Measurements from ENCODE around the gene METAP1D.

The METAP1D gene

DNA sequence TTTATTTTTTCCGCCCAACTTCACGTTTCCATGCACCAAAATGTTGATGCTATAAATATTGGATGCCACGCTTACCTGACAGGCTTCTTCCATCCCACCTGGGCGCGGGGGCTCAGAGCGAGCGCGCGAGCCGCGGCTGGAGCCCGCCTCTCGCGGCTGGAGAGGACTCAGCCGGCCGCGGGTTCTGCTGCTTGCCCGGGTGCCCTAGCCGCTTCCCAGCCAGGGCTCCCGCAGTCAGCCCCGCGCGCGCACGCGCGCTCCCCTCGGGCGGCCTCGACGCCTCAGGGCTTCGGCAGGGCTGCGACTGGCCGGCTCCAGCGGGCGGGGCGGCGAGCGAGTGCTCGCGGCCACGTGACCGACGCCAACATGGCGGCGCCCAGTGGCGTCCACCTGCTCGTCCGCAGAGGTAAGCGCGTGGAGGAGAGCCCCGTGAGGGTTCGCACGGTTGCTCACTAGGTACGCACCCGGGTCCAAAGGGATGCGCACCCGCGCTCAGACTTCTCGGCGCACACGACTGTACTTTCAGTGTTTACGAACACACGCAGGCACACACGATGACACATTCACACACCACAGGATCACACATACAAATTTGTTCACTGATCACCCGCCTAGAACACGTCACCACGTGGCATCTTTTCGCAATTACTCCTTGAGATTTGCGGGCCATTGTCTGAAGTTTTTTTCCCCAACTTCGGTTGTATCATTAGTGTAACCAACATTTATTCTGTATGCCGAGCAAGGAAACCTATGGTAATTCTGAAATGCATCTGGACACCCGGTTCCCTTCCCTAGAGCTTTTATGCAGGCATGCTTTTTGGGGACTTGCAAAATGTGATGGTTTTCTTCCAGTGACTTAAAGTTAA is at the start of gene METAP1D:
TSS of gene METAP1D (plus strand) at position 350 of the 866 bp plus-strand sequence. CDS start at position 367, 17 bp downstream.
- Histone ChIP-seq H3K27ac (ENCODE audit: low read length) (peak within 1 kb of the TSS; percentile 49), H3K9ac (ENCODE audit: low read length in 2 of 2) (peak within 1 kb of the TSS; percentile 64 to 78), H3K27me3 (ENCODE audit: control insufficient read depth in 1 of 2, insufficient read depth in 2 of 2, low read length in 2 of 2) (peaks cover 0 to 3% of the 10 kb centered on the region in 2 donors)

GRCh38 chr2:171952276-171952675 is 47.5 kb upstream of the METAP1D start:
- no peaks in the 10 kb centered on the region for H3K9me3 ChIP-seq (ENCODE audit: control insufficient read depth in 2 of 2, low read length in 2 of 2)
- H3K4me1 ChIP-seq (ENCODE audit: control insufficient read depth, insufficient read depth, low read length) = no peaks in the 10 kb centered on the region
- H3K9ac ChIP-seq (ENCODE audit: low read length in 2 of 2) = no peak overlapping the region
- H3K27ac ChIP-seq (ENCODE audit: low read length) = no peak overlapping the region
- H3K36me3 ChIP-seq (ENCODE audit: control insufficient read depth in 2 of 2, insufficient read depth in 2 of 2, low read length in 2 of 2) = peaks cover 2 to 7% of the 10 kb centered on the region in 2 donors
- H3K4me3 ChIP-seq (ENCODE audit: low read length in 2 of 2) = no peak overlapping the region
- H3K27me3 ChIP-seq (ENCODE audit: control insufficient read depth in 1 of 2, insufficient read depth in 2 of 2, low read length in 2 of 2) = no peaks in the 10 kb centered on the region

More for the DNA sequence above, at the start of gene METAP1D:
- no peaks in the 10 kb centered on the region for H3K9me3 ChIP-seq (ENCODE audit: control insufficient read depth in 2 of 2, low read length in 2 of 2)
- no peaks in the 10 kb centered on the region for H3K36me3 ChIP-seq (ENCODE audit: control insufficient read depth in 2 of 2, insufficient read depth in 2 of 2, low read length in 2 of 2)
- peak within 1 kb of the TSS; percentile 99 to 100 for H3K4me3 ChIP-seq (ENCODE audit: low read length in 2 of 2)
- H3K4me1 ChIP-seq (ENCODE audit: control insufficient read depth, insufficient read depth, low read length) = peaks cover 5% of the 10 kb centered on the region

DNA sequence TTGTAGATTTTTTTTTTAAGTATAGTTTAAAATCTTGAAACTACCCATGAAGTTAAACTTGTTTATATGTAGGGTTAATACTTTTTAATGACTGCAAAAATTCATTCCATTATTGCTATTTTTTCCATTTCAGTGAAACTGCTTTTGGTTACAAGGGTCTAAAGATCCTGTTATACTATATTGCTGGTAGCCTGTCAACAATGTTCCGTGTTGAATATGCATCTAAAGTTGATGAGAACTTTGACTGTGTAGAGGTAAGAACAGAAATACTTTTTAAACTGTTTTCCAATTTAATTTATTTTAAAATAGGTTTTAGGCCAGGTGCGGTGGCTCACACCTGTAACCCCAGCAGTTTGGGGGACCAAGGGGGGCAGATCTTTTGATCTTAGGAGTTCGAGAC is 47.0 kb upstream of the METAP1D start:
- no peak overlapping the region for H3K9ac ChIP-seq (ENCODE audit: low read length in 2 of 2)
- H3K27me3 ChIP-seq (ENCODE audit: control insufficient read depth in 1 of 2, insufficient read depth in 2 of 2, low read length in 2 of 2) = no peaks in the 10 kb centered on the region
- H3K9me3 ChIP-seq (ENCODE audit: control insufficient read depth in 2 of 2, low read length in 2 of 2) = no peaks in the 10 kb centered on the region
- H3K4me3 ChIP-seq (ENCODE audit: low read length in 2 of 2) = no peak overlapping the region
- H3K27ac ChIP-seq (ENCODE audit: low read length) = no peak overlapping the region
- peaks cover 2 to 7% of the 10 kb centered on the region in 2 donors for H3K36me3 ChIP-seq (ENCODE audit: control insufficient read depth in 2 of 2, insufficient read depth in 2 of 2, low read length in 2 of 2)
- H3K4me1 ChIP-seq (ENCODE audit: control insufficient read depth, insufficient read depth, low read length) = no peaks in the 10 kb centered on the region

GRCh38 chr2:171956135-171956825 is 43.5 kb upstream of the METAP1D start:
- no peak overlapping the region for H3K27ac ChIP-seq (ENCODE audit: low read length)
- H3K36me3 ChIP-seq (ENCODE audit: control insufficient read depth in 2 of 2, insufficient read depth in 2 of 2, low read length in 2 of 2) = no peaks in the 10 kb centered on the region
- H3K4me3 ChIP-seq (ENCODE audit: low read length in 2 of 2) = no peak overlapping the region
- H3K4me1 ChIP-seq (ENCODE audit: control insufficient read depth, insufficient read depth, low read length) = no peaks in the 10 kb centered on the region
- no peaks in the 10 kb centered on the region for H3K27me3 ChIP-seq (ENCODE audit: control insufficient read depth in 1 of 2, insufficient read depth in 2 of 2, low read length in 2 of 2)
- H3K9me3 ChIP-seq (ENCODE audit: control insufficient read depth in 2 of 2, low read length in 2 of 2) = no peaks in the 10 kb centered on the region
- no peak overlapping the region for H3K9ac ChIP-seq (ENCODE audit: low read length in 2 of 2)

GRCh38 chr2:171957061-171957460 is 42.7 kb upstream of the METAP1D start:
- Histone ChIP-seq H3K36me3 (ENCODE audit: control insufficient read depth in 2 of 2, insufficient read depth in 2 of 2, low read length in 2 of 2) (no peaks in the 10 kb centered on the region), H3K27ac (ENCODE audit: low read length) (no peak overlapping the region), H3K9me3 (ENCODE audit: control insufficient read depth in 2 of 2, low read length in 2 of 2) (no peaks in the 10 kb centered on the region), H3K9ac (ENCODE audit: low read length in 2 of 2) (no peak overlapping the region), H3K27me3 (ENCODE audit: control insufficient read depth in 1 of 2, insufficient read depth in 2 of 2, low read length in 2 of 2) (no peaks in the 10 kb centered on the region), H3K4me1 (ENCODE audit: control insufficient read depth, insufficient read depth, low read length) (no peaks in the 10 kb centered on the region), H3K4me3 (ENCODE audit: low read length in 2 of 2) (no peak overlapping the region)

DNA sequence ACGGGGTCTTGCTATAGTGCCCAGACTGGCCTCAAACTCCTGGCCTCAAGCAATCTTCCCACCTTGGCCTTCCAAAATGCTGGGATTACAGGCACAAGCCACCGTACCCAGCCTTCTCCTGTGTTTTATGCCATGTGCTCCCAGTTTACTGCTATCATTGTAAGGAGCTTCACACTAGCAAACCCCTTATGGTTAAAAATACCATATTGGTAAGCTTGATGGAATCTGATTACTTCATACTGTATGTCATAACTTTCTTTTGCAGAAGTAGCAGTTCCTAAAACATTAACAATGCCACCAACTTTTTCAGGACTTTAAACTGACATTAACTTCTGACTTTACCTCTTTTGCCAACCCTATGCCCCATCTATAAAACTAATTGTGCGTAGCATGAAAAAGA is 41.3 kb upstream of the METAP1D start:
- no peaks in the 10 kb centered on the region for H3K4me1 ChIP-seq (ENCODE audit: control insufficient read depth, insufficient read depth, low read length)
- no peak overlapping the region for H3K4me3 ChIP-seq (ENCODE audit: low read length in 2 of 2)
- no peaks in the 10 kb centered on the region for H3K9me3 ChIP-seq (ENCODE audit: control insufficient read depth in 2 of 2, low read length in 2 of 2)
- H3K27ac ChIP-seq (ENCODE audit: low read length) = no peak overlapping the region
- H3K36me3 ChIP-seq (ENCODE audit: control insufficient read depth in 2 of 2, insufficient read depth in 2 of 2, low read length in 2 of 2) = no peaks in the 10 kb centered on the region
- no peaks in the 10 kb centered on the region for H3K27me3 ChIP-seq (ENCODE audit: control insufficient read depth in 1 of 2, insufficient read depth in 2 of 2, low read length in 2 of 2)
- no peak overlapping the region for H3K9ac ChIP-seq (ENCODE audit: low read length in 2 of 2)

DNA sequence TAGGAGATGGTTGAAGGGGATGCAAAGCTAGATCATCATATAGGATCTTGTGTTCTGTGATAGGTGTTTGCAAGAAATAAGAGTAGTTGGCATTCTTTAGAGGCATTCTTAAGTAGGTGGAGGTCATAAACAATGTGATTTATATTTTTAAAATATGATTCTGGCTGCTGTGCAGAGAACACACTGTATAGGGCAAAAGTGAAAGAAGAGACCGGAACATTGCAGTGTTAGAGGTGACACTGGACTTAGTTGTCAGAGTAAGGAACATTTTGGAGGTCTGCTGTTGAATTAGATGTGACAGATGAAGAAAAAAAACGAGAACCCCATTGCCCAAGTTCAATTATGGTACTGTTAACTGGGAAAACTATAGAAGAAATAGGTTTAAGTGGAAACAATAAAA is 39.8 kb upstream of the METAP1D start:
- Histone ChIP-seq H3K9ac (ENCODE audit: low read length in 2 of 2) (no peak overlapping the region), H3K27ac (ENCODE audit: low read length) (no peak overlapping the region), H3K9me3 (ENCODE audit: control insufficient read depth in 2 of 2, low read length in 2 of 2) (no peaks in the 10 kb centered on the region), H3K36me3 (ENCODE audit: control insufficient read depth in 2 of 2, insufficient read depth in 2 of 2, low read length in 2 of 2) (no peaks in the 10 kb centered on the region), H3K27me3 (ENCODE audit: control insufficient read depth in 1 of 2, insufficient read depth in 2 of 2, low read length in 2 of 2) (no peaks in the 10 kb centered on the region), H3K4me3 (ENCODE audit: low read length in 2 of 2) (no peak overlapping the region), H3K4me1 (ENCODE audit: control insufficient read depth, insufficient read depth, low read length) (no peaks in the 10 kb centered on the region)

DNA sequence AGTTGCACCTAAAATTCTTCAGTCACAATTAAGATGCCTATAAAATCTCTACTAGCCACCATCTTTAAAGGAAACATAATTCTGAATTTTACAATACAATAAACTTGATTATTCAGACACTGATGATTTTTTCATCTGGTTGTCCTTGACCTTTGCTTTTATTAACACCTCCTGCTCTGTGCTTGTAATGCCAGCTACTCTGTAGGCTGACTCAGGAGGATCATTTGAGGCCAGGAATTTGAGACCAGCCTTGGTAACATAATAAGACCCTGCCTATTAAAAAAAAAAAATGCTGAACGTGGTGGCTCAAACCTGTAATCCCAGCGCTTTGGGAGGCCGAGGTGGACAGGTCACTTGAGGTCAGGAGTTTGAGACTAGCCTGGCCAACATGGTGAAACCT is 39.2 kb upstream of the METAP1D start:
- Histone ChIP-seq H3K4me3 (ENCODE audit: low read length in 2 of 2) (no peak overlapping the region), H3K27ac (ENCODE audit: low read length) (no peak overlapping the region), H3K4me1 (ENCODE audit: control insufficient read depth, insufficient read depth, low read length) (no peaks in the 10 kb centered on the region), H3K36me3 (ENCODE audit: control insufficient read depth in 2 of 2, insufficient read depth in 2 of 2, low read length in 2 of 2) (peaks cover 0 to under 1% of the 10 kb centered on the region in 2 donors), H3K9ac (ENCODE audit: low read length in 2 of 2) (no peak overlapping the region), H3K9me3 (ENCODE audit: control insufficient read depth in 2 of 2, low read length in 2 of 2) (no peaks in the 10 kb centered on the region), H3K27me3 (ENCODE audit: control insufficient read depth in 1 of 2, insufficient read depth in 2 of 2, low read length in 2 of 2) (no peaks in the 10 kb centered on the region)

DNA sequence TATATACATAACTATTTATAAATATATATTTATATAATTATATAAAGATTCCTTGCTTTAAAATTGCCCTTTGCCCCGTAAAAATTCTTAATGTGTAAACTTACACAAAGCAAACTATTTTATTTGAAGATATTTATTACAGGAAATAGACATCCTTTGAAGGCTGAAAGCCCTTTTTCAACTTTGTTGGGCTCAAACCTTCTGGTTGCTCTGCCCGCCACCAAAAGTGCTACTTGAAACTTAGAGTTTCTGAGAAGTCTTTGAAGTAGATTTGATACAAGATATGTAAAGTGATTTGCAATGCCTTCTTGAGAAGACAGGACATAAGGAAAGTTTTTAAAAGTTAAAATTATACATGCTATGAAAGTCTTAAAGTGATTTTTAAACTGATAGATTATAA is 36.6 kb upstream of the METAP1D start:
- Histone ChIP-seq H3K4me1 (ENCODE audit: control insufficient read depth, insufficient read depth, low read length) (no peaks in the 10 kb centered on the region), H3K9me3 (ENCODE audit: control insufficient read depth in 2 of 2, low read length in 2 of 2) (no peaks in the 10 kb centered on the region), H3K36me3 (ENCODE audit: control insufficient read depth in 2 of 2, insufficient read depth in 2 of 2, low read length in 2 of 2) (peaks cover 3 to 14% of the 10 kb centered on the region in 2 donors), H3K27ac (ENCODE audit: low read length) (no peak overlapping the region), H3K27me3 (ENCODE audit: control insufficient read depth in 1 of 2, insufficient read depth in 2 of 2, low read length in 2 of 2) (no peaks in the 10 kb centered on the region), H3K4me3 (ENCODE audit: low read length in 2 of 2) (no peak overlapping the region), H3K9ac (ENCODE audit: low read length in 2 of 2) (no peak overlapping the region)

DNA sequence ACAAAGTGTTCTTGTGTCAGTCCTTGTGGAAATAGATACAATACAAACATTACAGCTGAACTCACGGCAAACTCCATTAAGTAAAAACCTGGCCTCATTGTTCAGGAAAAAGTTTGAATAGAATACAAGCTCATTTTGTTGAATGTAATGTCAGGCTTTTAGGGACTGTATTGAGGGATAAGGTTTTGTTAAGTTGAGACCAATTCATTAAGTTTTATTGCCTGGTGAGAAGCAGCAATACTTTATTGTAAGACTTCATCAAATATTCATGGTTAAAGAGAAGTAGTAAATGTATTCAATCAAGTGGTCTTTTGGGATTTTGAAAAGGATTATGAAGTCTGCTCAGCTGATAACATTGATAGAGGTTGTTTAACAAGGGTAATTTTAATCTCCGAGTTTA is 35.4 kb upstream of the METAP1D start:
- no peak overlapping the region for H3K9ac ChIP-seq (ENCODE audit: low read length in 2 of 2)
- H3K4me1 ChIP-seq (ENCODE audit: control insufficient read depth, insufficient read depth, low read length) = no peaks in the 10 kb centered on the region
- no peak overlapping the region for H3K4me3 ChIP-seq (ENCODE audit: low read length in 2 of 2)
- H3K36me3 ChIP-seq (ENCODE audit: control insufficient read depth in 2 of 2, insufficient read depth in 2 of 2, low read length in 2 of 2) = peaks cover 3 to 14% of the 10 kb centered on the region in 2 donors
- no peak overlapping the region for H3K27ac ChIP-seq (ENCODE audit: low read length)
- H3K9me3 ChIP-seq (ENCODE audit: control insufficient read depth in 2 of 2, low read length in 2 of 2) = no peaks in the 10 kb centered on the region
- H3K27me3 ChIP-seq (ENCODE audit: control insufficient read depth in 1 of 2, insufficient read depth in 2 of 2, low read length in 2 of 2) = no peaks in the 10 kb centered on the region

DNA sequence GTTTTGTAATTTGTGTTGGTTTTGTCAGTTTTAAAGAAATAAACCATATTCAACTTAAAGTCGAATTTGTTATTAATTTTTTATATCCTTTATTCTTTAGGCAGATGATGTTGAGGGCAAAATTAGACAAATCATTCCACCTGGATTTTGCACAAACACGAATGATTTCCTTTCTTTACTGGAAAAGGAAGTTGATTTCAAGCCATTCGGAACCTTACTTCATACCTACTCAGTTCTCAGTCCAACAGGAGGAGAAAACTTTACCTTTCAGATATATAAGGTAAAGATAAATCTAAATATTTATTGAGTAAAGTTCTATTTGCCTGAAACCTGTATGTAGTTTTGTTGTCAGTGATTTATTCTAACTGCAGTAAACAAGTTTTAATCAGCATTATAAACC is 34.5 kb upstream of the METAP1D start:
- Histone ChIP-seq H3K27me3 (ENCODE audit: control insufficient read depth in 1 of 2, insufficient read depth in 2 of 2, low read length in 2 of 2) (no peaks in the 10 kb centered on the region), H3K9me3 (ENCODE audit: control insufficient read depth in 2 of 2, low read length in 2 of 2) (no peaks in the 10 kb centered on the region), H3K36me3 (ENCODE audit: control insufficient read depth in 2 of 2, insufficient read depth in 2 of 2, low read length in 2 of 2) (peaks cover 3 to 14% of the 10 kb centered on the region in 2 donors), H3K4me1 (ENCODE audit: control insufficient read depth, insufficient read depth, low read length) (no peaks in the 10 kb centered on the region), H3K4me3 (ENCODE audit: low read length in 2 of 2) (no peak overlapping the region), H3K9ac (ENCODE audit: low read length in 2 of 2) (no peak overlapping the region), H3K27ac (ENCODE audit: low read length) (no peak overlapping the region)

Data from stomach smooth muscle (tissue), 2 donors.